Astrocyte (in vitro differentiated cells and primary cell): ENCODE data around the gene NFATC3. TPM values are rescaled to one million over a fixed set of nuclear protein-coding genes. Genes with fewer than 3 reads are reported as not detected.

Experiments
- DNase-seq: peaks from one replicate; pipeline ENCODE4 v3.0.0-alpha.2; 2010; ENCODE audit warnings: low read depth
- FAIRE-seq: peaks from 2 replicates; lab custom pipeline; 2011; peaks lifted over from hg19 to GRCh38; lab: Jason Lieb, UNC
- H2AFZ ChIP-seq: 2 replicates; pipeline ENCODE4 v1.6.0; 2012; ENCODE audit warnings: low read depth, low read length, inconsistent platforms
- H3K27ac ChIP-seq: 2 replicates; pipeline ENCODE4 v1.5.1; 2011; ENCODE audit warnings: low read depth, low read length, inconsistent platforms
- H3K27me3 ChIP-seq: 2 replicates; pipeline ENCODE4 v1.6.0; 2011; ENCODE audit warnings: low read length, inconsistent platforms; ENCODE audit not compliant: insufficient read depth
- H3K36me3 ChIP-seq: 2 replicates; pipeline ENCODE4 v1.5.1; 2011; ENCODE audit warnings: low read length, inconsistent platforms; ENCODE audit not compliant: insufficient read depth
- H3K4me1 ChIP-seq: 2 replicates; pipeline ENCODE4 v1.5.1; 2011; ENCODE audit warnings: low read length, inconsistent platforms; ENCODE audit not compliant: insufficient read depth
- H3K4me2 ChIP-seq: 2 replicates; pipeline ENCODE4 v1.6.0; 2012; ENCODE audit warnings: low read length, inconsistent platforms
- H3K4me3 ChIP-seq: 2 replicates; pipeline ENCODE4 v1.5.1; 2011; ENCODE audit warnings: low read depth, mild to moderate bottlenecking, low read length, inconsistent platforms; ENCODE audit not compliant: insufficient read depth
- H3K79me2 ChIP-seq: 2 replicates; pipeline ENCODE4 v1.6.0; 2012; ENCODE audit warnings: mild to moderate bottlenecking, low read length, inconsistent platforms; ENCODE audit not compliant: insufficient read depth
- H3K9ac ChIP-seq: 2 replicates; pipeline ENCODE4 v1.6.0; 2012; ENCODE audit warnings: mild to moderate bottlenecking, low read length, inconsistent platforms
- H3K9me3 ChIP-seq: 2 replicates; pipeline ENCODE4 v1.5.1; 2012; ENCODE audit warnings: low read depth, mild to moderate bottlenecking, low read length, inconsistent platforms; ENCODE audit not compliant: insufficient read depth
- H4K20me1 ChIP-seq: 2 replicates; pipeline ENCODE4 v1.6.0; 2012; ENCODE audit warnings: low read length, inconsistent platforms; ENCODE audit not compliant: insufficient read depth
- H3K27ac Mint-ChIP-seq: one replicate; pipeline ENCODE4 v1.8.0; 2021; ENCODE audit warnings: mild to moderate bottlenecking, mixed read lengths; ENCODE audit not compliant: unreplicated experiment
- H3K27me3 Mint-ChIP-seq: one replicate; pipeline ENCODE4 v1.8.0; 2021; ENCODE audit warnings: low read depth, mixed read lengths; ENCODE audit not compliant: unreplicated experiment
- H3K36me3 Mint-ChIP-seq: one replicate; pipeline ENCODE4 v1.8.0; 2021; ENCODE audit warnings: low read depth, mixed read lengths; ENCODE audit not compliant: unreplicated experiment
- H3K4me1 Mint-ChIP-seq: one replicate; pipeline ENCODE4 v1.8.0; 2021; ENCODE audit warnings: low read depth, mixed read lengths; ENCODE audit not compliant: unreplicated experiment
- H3K4me3 Mint-ChIP-seq: one replicate; pipeline ENCODE4 v1.8.0; 2021; ENCODE audit warnings: mild to moderate bottlenecking, moderate library complexity, mixed read lengths; ENCODE audit not compliant: unreplicated experiment
- H3K9me3 Mint-ChIP-seq: one replicate; pipeline ENCODE4 v1.8.0; 2021; ENCODE audit warnings: mild to moderate bottlenecking, mixed read lengths; ENCODE audit not compliant: unreplicated experiment
- CTCF ChIP-seq: IDR thresholded peaks from 2 replicates; pipeline ENCODE4 v1.5.1; 2011; ENCODE audit warnings: low read depth, mild to moderate bottlenecking, inconsistent platforms, low read length, moderate library complexity; ENCODE audit not compliant: insufficient read depth
- EZH2 ChIP-seq: IDR thresholded peaks from 2 replicates; pipeline ENCODE4 v1.6.1; 2012; ENCODE audit warnings: mild to moderate bottlenecking, low read length, inconsistent platforms; ENCODE audit not compliant: insufficient read depth
- total RNA-seq: library from RNA; stranded (reverse); gene quantifications from 2 replicates; pipeline ENCODE4 v1.2.1, GENCODE V29; 2021

NFATC3 gene
- total RNA-seq, 1 donor from 2014 or later = 34.0 TPM

- peaks cover 4% of the 10 kb centered on the region for H4K20me1 ChIP-seq
- H3K4me3 ChIP-seq = no peak overlapping the region
- no peaks in the 10 kb centered on the region for H3K9me3 Mint-ChIP-seq
- no peak overlapping the region for H3K27ac ChIP-seq
- H3K9me3 ChIP-seq = no peaks in the 10 kb centered on the region
- no peaks in the 10 kb centered on the region for H3K27me3 ChIP-seq
- H3K79me2 ChIP-seq = no peaks in the 10 kb centered on the region
- DNase-seq = no peak
- H3K27me3 Mint-ChIP-seq = no peaks in the 10 kb centered on the region
- peaks cover 11% of the 10 kb centered on the region for H3K36me3 Mint-ChIP-seq
- no peak overlapping the region for H3K9ac ChIP-seq
- H3K4me3 Mint-ChIP-seq = no peak overlapping the region
- no peak for FAIRE-seq
- no peaks in the 10 kb centered on the region for H3K4me1 Mint-ChIP-seq
- H3K4me1 ChIP-seq = no peaks in the 10 kb centered on the region
- TF ChIP-seq EZH2 (no peak), CTCF (no peak)
- H3K27ac Mint-ChIP-seq = no peak overlapping the region
- no peak overlapping the region for H3K4me2 ChIP-seq
- no peak overlapping the region for H2AFZ ChIP-seq
- peaks cover 10% of the 10 kb centered on the region for H3K36me3 ChIP-seq
Observed at GRCh38 chr16:68194251-68194650, 109.1 kb downstream of the NFATC3 start.

DNA sequence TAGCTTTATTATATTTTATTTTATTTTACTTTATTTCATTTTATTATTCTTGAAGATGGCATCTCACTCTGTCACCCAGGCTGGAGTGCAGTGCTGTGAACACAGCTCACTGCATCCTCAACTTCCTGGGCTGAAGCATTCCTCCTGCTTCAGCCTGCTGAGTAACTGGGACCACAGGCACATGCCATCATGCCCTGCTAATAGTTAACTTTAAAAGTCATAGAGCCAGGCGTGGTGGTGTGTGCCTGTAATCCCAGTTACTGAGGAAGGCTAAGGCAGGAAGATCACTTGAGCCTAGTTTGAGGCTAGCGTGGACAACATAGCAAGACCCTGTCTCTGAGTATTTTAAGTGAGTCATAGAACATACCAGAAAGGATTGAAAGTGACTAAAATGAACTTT is 112.1 kb downstream of the NFATC3 start:
- H2AFZ ChIP-seq = no peak overlapping the region
- H3K4me3 ChIP-seq = no peak overlapping the region
- no peak overlapping the region for H3K9ac ChIP-seq
- H4K20me1 ChIP-seq = peaks cover 16% of the 10 kb centered on the region
- H3K27me3 Mint-ChIP-seq = no peaks in the 10 kb centered on the region
- H3K27ac Mint-ChIP-seq = no peak overlapping the region
- H3K4me1 ChIP-seq = peaks cover 9% of the 10 kb centered on the region
- no peaks in the 10 kb centered on the region for H3K9me3 ChIP-seq
- H3K79me2 ChIP-seq = no peaks in the 10 kb centered on the region
- no peaks in the 10 kb centered on the region for H3K27me3 ChIP-seq
- no peak overlapping the region for H3K4me2 ChIP-seq
- peaks cover 9% of the 10 kb centered on the region for H3K4me1 Mint-ChIP-seq
- no peak for FAIRE-seq
- no peak overlapping the region for H3K4me3 Mint-ChIP-seq
- no peaks in the 10 kb centered on the region for H3K36me3 Mint-ChIP-seq
- no peaks in the 10 kb centered on the region for H3K9me3 Mint-ChIP-seq
- H3K27ac ChIP-seq = no peak overlapping the region
- H3K36me3 ChIP-seq = no peaks in the 10 kb centered on the region
- peak; percentile 19 for DNase-seq
- TF ChIP-seq EZH2 = no peak
- no peak for TF ChIP-seq CTCF

- H3K4me3 ChIP-seq = no peak overlapping the region
- H3K79me2 ChIP-seq = no peaks in the 10 kb centered on the region
- H4K20me1 ChIP-seq = peaks cover 19% of the 10 kb centered on the region
- no peak overlapping the region for H3K4me3 Mint-ChIP-seq
- no peaks in the 10 kb centered on the region for H3K27me3 ChIP-seq
- TF ChIP-seq EZH2 (no peak), CTCF (no peak)
- H3K4me2 ChIP-seq = peak overlapping the region; percentile 26
- no peak for FAIRE-seq
- no peaks in the 10 kb centered on the region for H3K9me3 Mint-ChIP-seq
- no peaks in the 10 kb centered on the region for H3K9me3 ChIP-seq
- H3K27ac ChIP-seq = no peak overlapping the region
- no peak overlapping the region for H2AFZ ChIP-seq
- DNase-seq = peak; percentile 37
- no peak overlapping the region for H3K9ac ChIP-seq
- peaks cover 9% of the 10 kb centered on the region for H3K4me1 ChIP-seq
- H3K27me3 Mint-ChIP-seq = no peaks in the 10 kb centered on the region
- H3K4me1 Mint-ChIP-seq = peaks cover 9% of the 10 kb centered on the region
- H3K27ac Mint-ChIP-seq = no peak overlapping the region
- H3K36me3 ChIP-seq = no peaks in the 10 kb centered on the region
- no peaks in the 10 kb centered on the region for H3K36me3 Mint-ChIP-seq
Observed at GRCh38 chr16:68200088-68200783, 115.1 kb downstream of the NFATC3 start.
